ENCODE data around the gene GRAMD4. TPM values are rescaled to one million over a fixed set of nuclear protein-coding genes. Genes with fewer than 3 reads are reported as not detected.

Gene GRAMD4
- total RNA-seq, 1 donor from 2014 or later = 26.1 TPM

- H3K36me3 ChIP-seq (ENCODE audit: control insufficient read depth in 3 of 3, insufficient read depth in 3 of 3, low read length in 3 of 3) = peaks cover 45 to 57% (median 48%) of the 10 kb centered on the region in 3 donors
These were observed 47.9 kb downstream of the GRAMD4 start for GRCh38 chr22:46668116-46668515.

GRCh38 chr22:46669201-46669600, 49.0 kb downstream of the GRAMD4 start:
- Histone ChIP-seq H3K36me3 (ENCODE audit: control insufficient read depth in 3 of 3, insufficient read depth in 3 of 3, low read length in 3 of 3) (peaks cover 39 to 54% (median 53%) of the 10 kb centered on the region in 3 donors), H3K4me3 (ENCODE audit: low read length in 3 of 3) (no peak overlapping the region), H3K27ac (ENCODE audit: low read depth, low read length) (no peak overlapping the region), H3K27me3 (ENCODE audit: control insufficient read depth in 3 of 3, insufficient read depth in 3 of 3, low read length in 3 of 3) (no peaks in the 10 kb centered on the region), H3K9me3 (ENCODE audit: control insufficient read depth in 3 of 3, low read length in 3 of 3) (no peaks in the 10 kb centered on the region), H3K9ac (ENCODE audit: low read depth in 1 of 3, low read length in 3 of 3) (no peak overlapping the region), H3K4me1 (ENCODE audit: control insufficient read depth in 3 of 3, insufficient read depth in 3 of 3, low read length in 3 of 3) (peaks cover 2 to 8% (median 4%) of the 10 kb centered on the region in 3 donors)

More at GRCh38 chr22:46668116-46668515, 47.9 kb downstream of the GRAMD4 start:
- Histone ChIP-seq H3K27ac (ENCODE audit: low read depth, low read length) (no peak overlapping the region), H3K4me1 (ENCODE audit: control insufficient read depth in 3 of 3, insufficient read depth in 3 of 3, low read length in 3 of 3) (peaks cover 0 to 2% (median under 1%) of the 10 kb centered on the region in 3 donors), H3K27me3 (ENCODE audit: control insufficient read depth in 3 of 3, insufficient read depth in 3 of 3, low read length in 3 of 3) (no peaks in the 10 kb centered on the region), H3K9me3 (ENCODE audit: control insufficient read depth in 3 of 3, low read length in 3 of 3) (no peaks in the 10 kb centered on the region), H3K9ac (ENCODE audit: low read depth in 1 of 3, low read length in 3 of 3) (no peak overlapping the region), H3K4me3 (ENCODE audit: low read length in 3 of 3) (no peak overlapping the region)

GRCh38 chr22:46671824-46672432, 51.7 kb downstream of the GRAMD4 start:
- H3K9me3 ChIP-seq (ENCODE audit: control insufficient read depth in 3 of 3, low read length in 3 of 3) = no peaks in the 10 kb centered on the region
- no peak overlapping the region for H3K9ac ChIP-seq (ENCODE audit: low read depth in 1 of 3, low read length in 3 of 3)
- H3K36me3 ChIP-seq (ENCODE audit: control insufficient read depth in 3 of 3, insufficient read depth in 3 of 3, low read length in 3 of 3) = peaks cover 21 to 40% (median 34%) of the 10 kb centered on the region in 3 donors
- H3K4me1 ChIP-seq (ENCODE audit: control insufficient read depth in 3 of 3, insufficient read depth in 3 of 3, low read length in 3 of 3) = peaks cover 8 to 17% (median 16%) of the 10 kb centered on the region in 3 donors
- no peak overlapping the region for H3K27ac ChIP-seq (ENCODE audit: low read depth, low read length)
- no peak overlapping the region for H3K4me3 ChIP-seq (ENCODE audit: low read length in 3 of 3)
- H3K27me3 ChIP-seq (ENCODE audit: control insufficient read depth in 3 of 3, insufficient read depth in 3 of 3, low read length in 3 of 3) = no peaks in the 10 kb centered on the region

GRCh38 chr22:46672731-46673130, 52.5 kb downstream of the GRAMD4 start:
- Histone ChIP-seq H3K4me3 (ENCODE audit: low read length in 3 of 3) (no peak overlapping the region), H3K4me1 (ENCODE audit: control insufficient read depth in 3 of 3, insufficient read depth in 3 of 3, low read length in 3 of 3) (peaks cover 14 to 25% (median 24%) of the 10 kb centered on the region in 3 donors), H3K27me3 (ENCODE audit: control insufficient read depth in 3 of 3, insufficient read depth in 3 of 3, low read length in 3 of 3) (no peaks in the 10 kb centered on the region), H3K36me3 (ENCODE audit: control insufficient read depth in 3 of 3, insufficient read depth in 3 of 3, low read length in 3 of 3) (peaks cover 20 to 32% (median 27%) of the 10 kb centered on the region in 3 donors), H3K9ac (ENCODE audit: low read depth in 1 of 3, low read length in 3 of 3) (no peak overlapping the region), H3K27ac (ENCODE audit: low read depth, low read length) (no peak overlapping the region), H3K9me3 (ENCODE audit: control insufficient read depth in 3 of 3, low read length in 3 of 3) (no peaks in the 10 kb centered on the region)

- Histone ChIP-seq H3K9ac (ENCODE audit: low read depth in 1 of 3, low read length in 3 of 3) (no peak overlapping the region), H3K36me3 (ENCODE audit: control insufficient read depth in 3 of 3, insufficient read depth in 3 of 3, low read length in 3 of 3) (peaks cover 17 to 35% (median 24%) of the 10 kb centered on the region in 3 donors), H3K4me3 (ENCODE audit: low read length in 3 of 3) (no peak overlapping the region), H3K27ac (ENCODE audit: low read depth, low read length) (no peak overlapping the region), H3K27me3 (ENCODE audit: control insufficient read depth in 3 of 3, insufficient read depth in 3 of 3, low read length in 3 of 3) (no peaks in the 10 kb centered on the region), H3K9me3 (ENCODE audit: control insufficient read depth in 3 of 3, low read length in 3 of 3) (no peaks in the 10 kb centered on the region), H3K4me1 (ENCODE audit: control insufficient read depth in 3 of 3, insufficient read depth in 3 of 3, low read length in 3 of 3) (peaks cover 14 to 29% (median 27%) of the 10 kb centered on the region in 3 donors)
These were observed 53.0 kb downstream of the GRAMD4 start for GRCh38 chr22:46673205-46673604.

GRCh38 chr22:46673662-46674236, 53.6 kb downstream of the GRAMD4 start:
- Histone ChIP-seq H3K36me3 (ENCODE audit: control insufficient read depth in 3 of 3, insufficient read depth in 3 of 3, low read length in 3 of 3) (peaks cover 15 to 34% (median 21%) of the 10 kb centered on the region in 3 donors), H3K4me3 (ENCODE audit: low read length in 3 of 3) (no peak overlapping the region), H3K4me1 (ENCODE audit: control insufficient read depth in 3 of 3, insufficient read depth in 3 of 3, low read length in 3 of 3) (peaks cover 14 to 29% (median 27%) of the 10 kb centered on the region in 3 donors), H3K27ac (ENCODE audit: low read depth, low read length) (no peak overlapping the region), H3K9ac (ENCODE audit: low read depth in 1 of 3, low read length in 3 of 3) (no peak overlapping the region), H3K27me3 (ENCODE audit: control insufficient read depth in 3 of 3, insufficient read depth in 3 of 3, low read length in 3 of 3) (no peaks in the 10 kb centered on the region), H3K9me3 (ENCODE audit: control insufficient read depth in 3 of 3, low read length in 3 of 3) (no peaks in the 10 kb centered on the region)

GRCh38 chr22:46674367-46674781, 54.2 kb downstream of the GRAMD4 start:
- Histone ChIP-seq H3K27ac (ENCODE audit: low read depth, low read length) (no peak overlapping the region), H3K36me3 (ENCODE audit: control insufficient read depth in 3 of 3, insufficient read depth in 3 of 3, low read length in 3 of 3) (peaks cover 10 to 29% (median 16%) of the 10 kb centered on the region in 3 donors), H3K4me3 (ENCODE audit: low read length in 3 of 3) (peak overlapping the region in 1 of 3 donors; percentile 29)

GRCh38 chr22:46674906-46675305, 54.7 kb downstream of the GRAMD4 start:
- peaks cover 10 to 28% (median 15%) of the 10 kb centered on the region in 3 donors for H3K36me3 ChIP-seq (ENCODE audit: control insufficient read depth in 3 of 3, insufficient read depth in 3 of 3, low read length in 3 of 3)
- no peaks in the 10 kb centered on the region for H3K9me3 ChIP-seq (ENCODE audit: control insufficient read depth in 3 of 3, low read length in 3 of 3)
- peaks cover 14 to 29% (median 29%) of the 10 kb centered on the region in 3 donors for H3K4me1 ChIP-seq (ENCODE audit: control insufficient read depth in 3 of 3, insufficient read depth in 3 of 3, low read length in 3 of 3)
- H3K27ac ChIP-seq (ENCODE audit: low read depth, low read length) = no peak overlapping the region
- peak overlapping the region in 1 of 3 donors; percentile 29 for H3K4me3 ChIP-seq (ENCODE audit: low read length in 3 of 3)
- no peaks in the 10 kb centered on the region for H3K27me3 ChIP-seq (ENCODE audit: control insufficient read depth in 3 of 3, insufficient read depth in 3 of 3, low read length in 3 of 3)
- H3K9ac ChIP-seq (ENCODE audit: low read depth in 1 of 3, low read length in 3 of 3) = peak overlapping the region in 1 of 3 donors; percentile 3

More at GRCh38 chr22:46674367-46674781, 54.2 kb downstream of the GRAMD4 start:
- H3K27me3 ChIP-seq (ENCODE audit: control insufficient read depth in 3 of 3, insufficient read depth in 3 of 3, low read length in 3 of 3) = no peaks in the 10 kb centered on the region
- H3K4me1 ChIP-seq (ENCODE audit: control insufficient read depth in 3 of 3, insufficient read depth in 3 of 3, low read length in 3 of 3) = peaks cover 14 to 29% (median 27%) of the 10 kb centered on the region in 3 donors
- H3K9me3 ChIP-seq (ENCODE audit: control insufficient read depth in 3 of 3, low read length in 3 of 3) = no peaks in the 10 kb centered on the region
- peak overlapping the region in 1 of 3 donors; percentile 3 for H3K9ac ChIP-seq (ENCODE audit: low read depth in 1 of 3, low read length in 3 of 3)

GRCh38 chr22:46675479-46675878, 55.3 kb downstream of the GRAMD4 start:
- H3K4me3 ChIP-seq (ENCODE audit: low read length in 3 of 3) = no peak overlapping the region
- H3K4me1 ChIP-seq (ENCODE audit: control insufficient read depth in 3 of 3, insufficient read depth in 3 of 3, low read length in 3 of 3) = peaks cover 14 to 31% (median 29%) of the 10 kb centered on the region in 3 donors
- no peaks in the 10 kb centered on the region for H3K27me3 ChIP-seq (ENCODE audit: control insufficient read depth in 3 of 3, insufficient read depth in 3 of 3, low read length in 3 of 3)
- H3K9ac ChIP-seq (ENCODE audit: low read depth in 1 of 3, low read length in 3 of 3) = no peak overlapping the region
- H3K36me3 ChIP-seq (ENCODE audit: control insufficient read depth in 3 of 3, insufficient read depth in 3 of 3, low read length in 3 of 3) = peaks cover 10 to 22% (median 15%) of the 10 kb centered on the region in 3 donors
- H3K27ac ChIP-seq (ENCODE audit: low read depth, low read length) = no peak overlapping the region
- no peaks in the 10 kb centered on the region for H3K9me3 ChIP-seq (ENCODE audit: control insufficient read depth in 3 of 3, low read length in 3 of 3)

- no peak overlapping the region for H3K4me3 ChIP-seq (ENCODE audit: low read length in 3 of 3)
- no peak overlapping the region for H3K27ac ChIP-seq (ENCODE audit: low read depth, low read length)
- H3K36me3 ChIP-seq (ENCODE audit: control insufficient read depth in 3 of 3, insufficient read depth in 3 of 3, low read length in 3 of 3) = peaks cover 10 to 20% (median 13%) of the 10 kb centered on the region in 3 donors
- peaks cover 14 to 31% (median 29%) of the 10 kb centered on the region in 3 donors for H3K4me1 ChIP-seq (ENCODE audit: control insufficient read depth in 3 of 3, insufficient read depth in 3 of 3, low read length in 3 of 3)
- H3K9ac ChIP-seq (ENCODE audit: low read depth in 1 of 3, low read length in 3 of 3) = peak overlapping the region in 1 of 3 donors; percentile 54
- H3K27me3 ChIP-seq (ENCODE audit: control insufficient read depth in 3 of 3, insufficient read depth in 3 of 3, low read length in 3 of 3) = no peaks in the 10 kb centered on the region
- H3K9me3 ChIP-seq (ENCODE audit: control insufficient read depth in 3 of 3, low read length in 3 of 3) = no peaks in the 10 kb centered on the region
These were observed 55.8 kb downstream of the GRAMD4 start for GRCh38 chr22:46675938-46676337.

Data from skeletal muscle tissue (tissue), 4 donors.